Inflammatory macrophage (primary cell): ENCODE results near the gene CHST8.

Experiments used
- DNase-seq, 2 donors: peaks; one replicate each; pipeline ENCODE4 v3.0.0-alpha.2; 2020 to 2022

Gene CHST8

DNA sequence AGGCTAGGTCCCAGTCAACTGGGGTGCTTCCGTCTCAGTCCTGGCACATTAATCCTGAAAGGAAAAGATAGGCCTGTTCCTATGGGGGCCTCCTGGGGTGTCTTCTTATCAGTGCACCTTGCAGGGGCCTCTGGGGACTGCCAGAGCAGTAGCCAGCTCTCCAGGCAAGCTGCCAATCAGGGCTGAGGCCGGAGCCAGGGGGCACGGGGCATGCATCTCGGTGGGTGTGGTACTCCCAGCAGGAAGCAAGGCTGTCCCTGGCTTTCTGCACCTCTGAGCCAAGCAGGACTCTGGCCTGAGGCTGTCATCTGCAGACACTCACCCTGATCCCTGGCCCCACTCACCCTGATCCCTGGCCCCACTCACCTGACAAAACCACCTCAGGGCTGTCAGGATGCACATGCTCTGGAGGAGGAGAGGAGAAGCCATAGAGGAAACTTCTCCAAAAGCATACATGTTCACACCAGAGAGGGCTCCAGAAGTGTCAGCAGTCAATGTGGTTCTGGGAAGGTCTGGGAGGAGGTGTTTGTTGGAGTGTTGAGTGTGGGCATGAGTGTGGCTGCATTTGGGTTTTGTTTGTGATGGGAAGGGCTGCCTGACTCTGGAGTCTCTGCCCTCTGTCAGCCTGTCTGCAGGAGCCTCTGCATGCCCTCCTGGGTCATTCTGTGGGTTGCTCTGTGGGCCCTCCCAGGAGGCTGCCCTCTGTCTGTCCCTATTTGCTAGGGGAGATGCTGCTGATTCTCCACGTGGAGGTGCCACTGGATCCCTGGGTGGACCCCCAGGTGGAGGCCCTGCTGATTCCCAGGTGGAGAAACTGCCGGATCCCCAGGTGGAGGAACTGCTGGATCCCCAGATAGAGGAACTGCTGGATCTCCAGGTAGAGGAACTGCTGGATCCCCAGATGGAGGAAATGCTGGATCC lies 152.2 kb downstream of the CHST8 start:
- DNase-seq, result no peak

DNA sequence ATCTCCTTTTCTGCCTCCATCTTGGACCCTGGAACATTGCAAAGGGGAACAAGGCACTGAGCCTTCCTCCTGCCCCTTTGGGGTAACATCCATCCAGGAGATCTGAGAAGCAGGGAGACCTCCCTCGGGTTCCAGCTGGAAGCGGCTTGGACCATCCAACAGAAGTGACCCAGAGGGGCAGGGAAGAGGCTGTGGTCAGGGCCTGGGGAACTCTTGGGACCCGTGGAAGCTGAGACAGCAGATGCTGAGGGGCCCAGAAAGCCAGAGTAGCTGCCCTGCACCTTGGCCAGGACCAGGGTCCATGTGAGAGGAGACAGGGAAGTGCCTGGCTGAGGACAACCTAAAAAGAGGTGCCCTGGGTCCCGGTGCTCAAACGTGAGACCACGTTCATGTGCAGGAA lies 153.0 kb downstream of the CHST8 start:
- DNase-seq, result no peak

DNA sequence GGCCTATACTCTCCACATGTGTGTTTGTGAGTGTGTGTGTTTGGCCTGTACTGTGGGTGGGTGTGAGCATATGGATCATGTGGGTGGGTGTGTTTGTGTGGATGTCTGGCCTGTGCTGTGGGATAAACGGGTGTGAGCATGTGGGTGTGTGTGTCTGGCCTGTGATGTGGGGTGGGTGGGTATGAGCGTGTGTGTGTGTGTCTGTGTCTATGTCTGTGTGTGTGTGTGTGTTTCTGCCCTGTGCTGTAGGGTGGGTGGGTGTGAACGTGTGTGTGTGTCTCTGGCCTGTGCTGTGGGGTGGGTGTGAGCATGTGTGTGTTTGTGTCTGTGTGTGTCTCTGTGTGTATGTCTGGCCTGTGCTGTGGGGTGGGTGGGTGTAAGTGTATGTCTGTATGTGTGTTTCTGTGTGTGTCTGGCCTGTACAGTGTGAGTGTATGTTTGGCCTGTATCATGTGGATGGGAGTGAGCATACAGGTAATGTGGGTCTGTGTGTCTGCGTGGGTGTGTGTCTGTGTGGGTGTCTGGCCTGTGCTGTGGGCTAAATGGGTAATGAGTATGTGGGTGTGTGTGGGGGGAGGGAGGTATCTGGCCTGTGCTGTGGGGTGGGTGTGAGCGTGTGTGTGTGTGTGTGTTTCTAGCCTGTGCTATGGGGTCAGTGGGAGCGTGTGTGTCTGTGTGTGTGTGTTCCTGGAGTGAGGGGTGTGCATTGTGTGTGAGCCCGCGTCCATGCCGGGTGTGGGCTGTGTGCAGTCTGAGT lies 154.2 kb downstream of the CHST8 start:
- DNase-seq, result no peak

DNA sequence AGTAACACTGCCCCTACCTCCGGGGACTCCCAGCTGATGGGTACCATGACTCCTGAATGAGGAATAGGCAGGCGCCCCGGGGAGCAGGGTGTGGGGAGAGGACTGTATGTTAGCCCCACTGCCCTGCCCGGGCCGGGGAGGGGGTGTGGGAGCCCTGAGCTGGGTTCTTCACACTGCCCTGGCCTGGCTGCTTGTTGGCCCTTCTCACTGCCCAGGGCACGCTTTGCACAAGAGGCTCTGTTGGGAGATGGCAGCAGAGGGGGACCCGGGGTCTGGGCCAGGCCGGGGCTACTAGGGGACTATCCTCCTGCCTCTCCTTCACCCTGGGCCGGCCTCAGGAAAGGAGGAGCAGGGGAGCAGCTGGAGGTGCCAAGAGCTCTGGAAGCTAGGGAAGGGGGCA lies 155.6 kb downstream of the CHST8 start:
- DNase-seq, result no peak

DNA sequence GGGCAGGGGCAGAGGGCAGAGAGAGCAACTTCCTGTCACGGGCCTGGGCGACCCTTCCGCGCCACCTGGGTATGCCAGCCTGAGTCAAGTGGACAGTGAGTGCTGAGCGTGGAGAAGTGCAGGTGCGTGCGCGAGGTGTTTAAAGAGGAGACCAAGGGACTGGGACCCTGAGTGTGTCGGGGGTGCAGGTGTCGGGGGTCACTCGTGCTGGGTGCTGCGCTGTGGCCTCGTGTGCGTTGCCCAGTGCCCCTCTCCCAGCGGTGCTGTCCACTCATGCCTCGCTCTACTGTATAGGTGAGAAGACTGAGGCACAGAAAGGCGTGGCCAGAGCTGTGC lies 156.0 kb downstream of the CHST8 start:
- DNase-seq, result no peak

DNA sequence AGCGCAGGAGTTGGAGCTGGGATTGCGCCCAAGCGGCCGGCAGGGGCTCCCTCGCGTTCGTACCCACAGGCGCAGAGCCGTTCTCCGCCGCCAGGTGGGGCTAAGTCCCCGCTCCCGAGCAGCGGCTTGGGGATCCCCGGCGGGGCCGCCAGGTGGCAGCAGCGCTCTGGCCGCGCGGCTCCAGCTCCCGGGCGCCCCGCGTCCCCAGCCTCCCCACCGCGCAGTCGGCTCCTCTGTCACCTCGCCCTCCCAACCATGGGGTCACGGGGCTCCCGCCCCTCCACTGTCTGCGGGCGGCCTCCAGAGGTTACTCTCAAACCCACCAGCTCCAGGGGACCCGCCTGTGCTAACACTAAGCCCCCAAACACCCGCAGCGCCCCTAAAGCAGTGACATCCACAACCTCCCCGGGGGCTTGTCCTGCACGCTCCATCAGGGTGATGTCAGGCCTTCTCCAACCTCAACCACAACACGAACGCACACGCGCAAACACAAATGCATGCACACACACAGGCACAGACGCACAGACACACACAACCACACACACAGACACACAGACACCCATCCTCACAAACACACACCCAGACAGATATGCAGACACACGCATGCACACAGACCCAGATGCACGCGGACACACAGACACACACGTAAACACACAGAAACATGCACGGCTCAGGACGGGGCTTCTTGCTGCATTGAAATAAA lies 156.5 kb downstream of the CHST8 start:
- DNase-seq, result peak; percentile 80 to 86

DNA sequence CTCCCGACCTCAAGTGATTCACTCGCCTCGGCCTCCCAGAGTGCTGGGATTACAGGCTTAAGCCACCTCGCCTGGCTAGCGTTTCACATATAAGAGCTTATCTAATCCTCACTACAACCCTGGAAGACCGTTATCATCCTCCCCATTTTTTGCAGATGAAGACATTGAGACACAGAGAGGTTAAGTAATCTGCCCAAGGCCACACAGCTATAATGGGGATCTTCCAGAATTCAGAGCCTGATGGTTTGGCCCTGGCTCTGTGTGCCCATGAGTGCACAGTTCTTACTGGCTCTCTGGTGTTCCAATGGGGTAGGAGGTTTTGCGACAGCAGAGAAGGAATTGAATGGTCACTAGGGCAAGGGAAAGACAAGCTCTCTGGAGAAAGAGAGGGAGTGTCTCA lies 158.1 kb downstream of the CHST8 start:
- no peak for DNase-seq

DNA sequence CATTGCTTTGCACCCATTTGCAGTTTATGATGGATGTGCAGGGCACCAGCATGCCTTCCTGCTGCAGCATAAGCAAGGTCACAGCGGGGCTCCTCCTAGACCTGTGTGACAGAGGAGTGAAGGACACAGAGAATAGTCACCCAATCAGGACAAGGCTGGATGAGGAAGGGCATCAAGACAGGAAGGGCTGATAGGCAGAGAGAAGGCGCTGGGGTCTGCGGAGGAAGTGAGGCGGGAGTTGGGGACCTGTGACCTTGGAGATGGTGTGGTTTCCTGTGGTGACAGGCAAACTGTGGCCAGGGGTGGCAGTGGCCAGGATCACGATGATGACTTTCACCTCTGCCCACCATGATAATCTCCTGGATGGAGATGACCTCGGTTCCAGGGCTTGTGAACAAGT lies 158.5 kb downstream of the CHST8 start:
- no peak for DNase-seq

DNA sequence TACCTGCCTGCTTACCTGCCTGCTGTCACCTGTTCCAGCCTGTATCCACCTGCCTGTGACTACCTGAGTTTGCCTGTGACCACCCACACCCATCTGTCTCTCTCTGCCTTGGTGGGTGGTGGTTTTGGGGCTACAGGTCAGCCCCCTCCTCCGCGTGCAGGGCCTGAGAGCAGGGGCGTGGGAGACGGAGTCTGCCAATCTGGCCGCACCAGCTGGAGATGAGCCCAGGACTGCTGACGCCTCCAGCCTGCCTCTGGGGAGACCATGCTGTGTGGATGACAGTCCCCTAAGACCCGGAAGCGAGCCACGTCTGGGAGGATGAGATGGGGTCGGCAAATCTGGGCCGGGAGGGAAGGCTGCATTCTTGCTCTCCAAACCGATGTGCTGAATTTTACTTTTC lies 159.0 kb downstream of the CHST8 start:
- no peak for DNase-seq

DNA sequence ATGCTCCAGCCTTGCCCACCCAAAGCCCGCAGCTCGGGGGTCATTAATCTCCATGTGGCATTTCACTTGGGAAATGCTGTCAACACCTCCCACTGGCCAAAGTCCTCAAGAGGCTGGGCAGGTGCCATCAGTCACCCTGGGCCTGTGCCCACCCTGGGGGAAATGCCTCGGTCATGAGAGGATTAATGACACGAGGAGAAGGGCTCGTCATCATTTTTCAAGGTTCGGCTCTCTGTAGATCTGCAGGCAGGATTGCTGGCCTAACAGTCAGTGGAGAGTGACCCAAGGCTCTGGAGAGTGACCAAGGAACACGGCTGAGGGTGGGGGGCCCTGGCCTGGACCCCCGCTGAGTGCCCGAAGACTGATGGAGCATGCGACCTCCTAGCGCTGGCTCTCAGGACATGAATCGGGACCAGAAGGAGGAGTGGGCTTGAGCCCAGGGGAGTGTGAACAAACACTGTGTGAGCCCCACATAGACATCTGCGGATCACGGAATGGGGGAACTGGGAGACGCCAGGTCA lies 159.7 kb downstream of the CHST8 start:
- DNase-seq, result no peak

DNA sequence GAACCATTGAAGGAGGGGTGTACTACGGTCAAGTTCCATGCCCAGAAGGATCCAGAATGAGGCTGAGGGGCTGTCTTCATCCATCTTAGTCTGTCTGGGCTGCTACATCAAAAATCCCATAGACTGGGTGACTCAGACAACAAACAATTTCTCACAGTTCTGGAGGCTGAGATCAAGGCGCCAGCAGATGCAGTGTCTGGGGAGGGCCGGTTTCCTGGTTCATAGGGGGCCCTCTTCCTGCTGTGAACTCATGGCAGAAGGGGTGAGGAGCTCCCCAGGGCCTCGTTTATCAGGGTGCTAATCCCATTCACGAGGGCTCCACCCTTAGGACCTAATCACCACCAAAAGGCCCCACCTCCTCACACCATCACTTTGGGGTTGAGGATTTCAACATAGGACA lies 160.2 kb downstream of the CHST8 start:
- DNase-seq, result no peak

DNA sequence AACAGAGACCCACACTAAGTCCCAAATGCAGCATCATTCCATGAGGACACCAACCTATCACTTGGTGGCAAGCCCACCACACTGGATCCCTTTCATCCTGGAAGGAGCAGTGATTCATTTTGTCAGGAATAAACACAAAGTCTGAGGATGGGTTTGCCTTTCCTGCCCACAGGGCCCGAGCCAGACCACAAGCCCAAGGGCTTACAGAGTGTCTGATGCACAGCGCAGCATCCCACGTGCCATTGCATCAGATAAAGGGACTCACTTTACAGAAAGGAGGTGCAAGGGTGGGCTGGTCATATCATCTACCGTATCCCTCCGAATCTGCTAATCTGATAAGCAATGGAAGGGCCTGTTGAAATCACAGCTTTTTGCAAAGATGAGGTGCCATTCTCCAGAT lies 162.7 kb downstream of the CHST8 start:
- no peak for DNase-seq

DNA sequence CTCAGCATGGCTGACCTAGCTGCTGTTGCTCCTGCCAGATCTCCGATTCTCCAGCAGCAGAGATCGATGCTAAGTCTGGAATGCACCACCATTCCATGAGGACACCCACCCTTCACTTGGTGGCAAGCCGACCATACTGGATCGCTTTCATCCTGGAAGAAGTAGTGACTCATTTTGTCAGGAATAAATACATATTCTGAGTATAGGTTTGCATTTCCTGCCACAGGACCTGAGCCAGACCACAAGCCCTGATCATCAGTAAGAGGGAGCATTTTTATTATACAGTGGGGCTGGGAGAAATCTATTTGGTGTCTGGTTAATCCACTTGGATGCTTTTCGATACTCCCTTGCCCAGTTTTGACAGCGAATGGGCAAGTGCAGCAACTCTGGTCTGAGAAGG lies 164.0 kb downstream of the CHST8 start:
- DNase-seq, result no peak

DNA sequence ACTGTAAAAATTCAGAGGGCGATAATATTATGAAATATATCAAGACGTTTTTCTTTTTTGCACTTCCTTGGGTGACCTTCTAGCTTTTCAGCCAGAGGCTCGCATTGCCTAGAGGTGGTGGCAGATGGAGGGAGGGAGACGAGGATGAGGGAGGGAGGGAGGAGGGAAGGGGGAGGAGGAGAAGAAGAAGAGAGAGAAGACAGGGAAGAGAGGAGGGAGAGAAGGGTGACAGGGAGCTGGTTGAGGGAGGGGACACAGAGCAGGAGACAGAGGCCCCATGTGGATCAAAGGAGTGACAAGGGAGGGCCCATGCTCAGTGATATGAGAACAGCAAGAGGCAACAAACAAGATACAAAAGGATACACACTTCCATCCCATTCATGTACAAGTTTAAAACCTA lies 166.9 kb downstream of the CHST8 start:
- DNase-seq, result no peak

DNA sequence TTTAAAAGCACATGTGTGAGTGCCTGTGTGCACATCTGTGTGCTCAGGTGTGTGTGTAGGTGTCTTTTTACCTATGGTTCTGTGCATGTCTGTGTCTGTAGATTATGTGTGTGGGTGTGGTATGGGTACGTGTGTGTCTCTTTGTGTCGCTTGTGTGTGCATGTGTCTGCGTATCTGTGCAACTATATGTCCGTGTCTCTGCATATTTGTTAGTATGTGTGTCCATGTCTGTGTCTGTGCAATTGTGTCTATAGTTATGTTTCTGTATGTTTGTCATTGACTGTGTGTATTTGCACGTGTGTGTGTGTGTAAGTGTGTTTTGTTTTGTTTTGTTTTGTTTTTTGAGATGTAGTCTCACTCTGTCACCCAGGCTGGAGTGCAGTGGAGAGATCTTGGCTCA lies 167.6 kb downstream of the CHST8 start:
- no peak for DNase-seq

DNA sequence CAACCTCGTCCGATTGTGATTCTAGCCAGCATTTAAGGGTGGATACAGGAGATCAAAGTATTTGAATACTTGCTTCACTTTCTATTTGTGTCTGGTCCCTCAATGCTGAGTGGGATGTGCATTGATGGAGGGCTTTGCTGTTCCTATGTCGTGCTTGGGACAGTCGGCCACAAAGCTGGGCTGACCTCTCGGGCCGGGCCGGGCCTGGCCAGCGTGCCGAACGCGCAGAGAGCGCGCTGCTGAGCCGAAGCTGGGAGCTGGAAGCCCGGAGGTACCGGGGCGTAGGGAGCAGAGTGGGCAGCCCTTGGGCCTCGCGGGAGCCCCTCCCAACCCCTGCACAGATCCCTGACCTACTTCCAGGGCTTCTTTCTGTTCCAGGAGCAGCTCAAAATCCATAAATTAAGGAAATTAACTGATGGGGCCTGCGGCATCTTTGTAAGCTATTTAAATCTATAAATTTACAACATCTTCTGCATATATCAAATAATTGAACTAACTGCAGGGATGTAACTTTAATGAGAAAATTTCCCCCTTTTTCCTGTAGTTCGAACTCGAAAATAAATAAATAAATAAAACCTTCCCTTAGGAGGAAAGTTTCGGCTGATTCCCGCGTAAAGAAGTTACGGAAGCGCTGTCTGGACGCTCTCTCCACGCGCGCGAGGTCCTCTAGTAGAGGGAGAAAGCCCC lies 173.1 kb downstream of the CHST8 start:
- no peak for DNase-seq

DNA sequence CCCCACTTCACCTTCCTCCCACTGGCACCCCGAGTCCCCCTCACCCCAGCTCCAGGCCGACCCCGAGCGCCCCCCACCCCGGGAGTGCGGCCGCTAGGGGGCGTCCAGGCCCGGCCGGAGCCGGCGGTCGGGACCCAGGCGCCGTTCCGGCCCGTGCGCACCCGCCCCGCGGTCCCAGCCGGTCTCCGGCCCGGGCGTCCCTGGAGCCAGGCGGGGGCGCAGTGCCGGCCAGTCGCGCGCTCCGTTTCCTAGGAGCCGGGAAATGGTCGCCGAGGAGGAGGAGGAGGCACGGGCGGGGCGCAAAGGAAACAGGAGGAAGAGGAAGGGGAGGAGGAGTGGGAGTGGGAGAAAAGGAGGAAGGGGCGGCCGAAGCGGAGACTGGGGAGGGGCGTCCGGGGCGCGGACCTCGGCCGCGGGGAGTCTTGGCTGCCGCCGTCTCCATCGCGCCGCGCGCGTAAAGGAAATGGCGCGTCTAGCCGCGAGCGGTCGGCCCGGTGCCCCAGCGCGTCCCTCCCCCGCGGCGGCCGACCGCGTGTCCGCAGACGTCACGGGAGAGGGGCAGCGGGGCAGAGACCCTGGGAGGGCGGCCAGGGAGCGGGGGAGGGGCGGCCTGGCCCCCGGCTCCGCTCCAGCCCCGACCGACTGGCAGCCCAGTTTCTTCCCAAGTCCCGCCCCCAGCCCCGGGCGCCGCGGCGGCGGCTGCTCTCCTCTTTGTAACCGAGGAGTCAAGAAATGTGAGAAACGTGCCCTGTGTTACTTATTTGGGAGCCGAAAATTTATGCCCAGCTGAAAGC lies 173.8 kb downstream of the CHST8 start:
- DNase-seq, result peak; percentile 75 to 83

DNA sequence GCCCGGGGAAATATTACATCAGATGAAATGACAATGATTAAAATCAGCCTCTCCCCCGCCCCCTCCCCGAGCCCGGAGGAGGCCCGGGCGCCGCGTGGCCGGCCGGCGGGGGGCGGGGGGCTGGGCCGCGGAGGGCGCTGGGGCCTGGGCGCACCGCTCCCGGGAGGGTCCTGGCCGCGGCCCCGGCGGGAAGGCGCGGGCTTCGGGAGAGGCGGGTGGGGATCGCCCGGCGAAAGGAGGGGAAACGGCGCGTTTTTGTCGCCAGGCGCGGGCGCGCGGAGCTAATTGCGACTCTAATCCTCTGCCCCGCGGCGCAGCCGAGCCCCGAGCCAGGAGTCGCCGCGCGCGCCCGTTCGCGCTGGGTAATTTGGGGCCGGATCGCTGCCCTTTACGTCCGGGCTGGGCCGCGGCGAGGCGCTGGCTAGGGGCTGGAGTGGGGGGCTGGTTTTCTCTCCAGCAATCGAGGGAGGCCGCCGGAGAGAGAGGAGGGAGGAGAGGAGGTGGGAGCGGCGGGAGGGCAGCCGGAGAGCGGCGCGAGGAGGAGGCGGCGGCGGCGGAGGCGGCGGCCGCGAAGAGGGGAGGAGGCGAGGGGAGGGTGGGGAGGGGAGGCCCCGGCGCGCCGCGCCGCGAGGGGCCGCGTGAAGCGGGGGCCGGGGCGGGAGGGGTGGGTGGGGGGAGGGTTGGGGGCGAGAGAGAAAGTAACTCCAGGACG lies 174.6 kb downstream of the CHST8 start, which contains the start of gene KCTD15:
TSS of gene KCTD15 (plus strand) at position 707 of the 712 bp plus-strand sequence. CDS start 3,585 bp downstream, outside the sequence.
- peak; percentile 26 to 53 for DNase-seq

DNA sequence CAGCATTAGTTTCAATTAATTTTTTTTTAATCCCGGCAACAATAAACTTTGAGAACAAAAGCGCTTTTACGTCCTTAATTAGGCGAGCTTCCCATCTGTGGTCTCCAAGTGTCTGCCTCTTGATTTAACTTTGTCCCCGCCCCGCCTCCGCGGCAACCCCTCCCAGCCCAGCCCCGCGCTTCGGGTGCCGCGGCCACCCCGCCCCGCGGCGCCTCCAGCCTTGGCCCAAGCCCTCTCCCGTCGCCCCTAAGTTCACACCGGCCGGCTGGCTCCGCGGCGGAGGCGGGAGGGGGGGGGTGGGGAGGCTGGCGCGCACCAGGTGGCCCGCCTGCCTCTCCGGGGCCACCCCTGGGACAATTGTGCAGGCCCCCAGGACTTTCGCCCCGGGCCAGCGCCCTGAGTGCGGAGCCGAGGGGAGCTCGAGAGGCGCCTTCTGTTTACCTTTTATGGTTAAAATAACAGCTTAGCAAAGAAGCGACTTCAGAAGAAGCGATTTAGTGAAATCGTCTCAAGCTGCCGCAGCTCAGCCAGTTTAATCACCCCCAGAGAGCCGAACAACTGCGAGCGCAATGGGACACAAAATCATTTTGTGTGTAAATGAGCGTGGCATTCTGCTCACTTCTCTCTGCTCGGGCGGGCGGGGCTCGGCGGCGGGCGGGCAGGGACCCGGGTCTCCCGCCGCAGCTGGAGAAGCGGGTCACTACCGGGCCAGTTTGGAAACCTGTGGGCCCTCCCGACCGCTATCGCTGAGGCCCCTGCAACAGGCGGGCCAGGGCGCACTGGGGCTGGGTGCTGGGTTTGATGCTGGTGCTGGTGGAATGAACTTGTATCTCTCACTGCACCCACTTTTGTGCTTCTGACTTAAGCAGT lies 176.3 kb downstream of the CHST8 start:
- peak; percentile 24 to 34 for DNase-seq

DNA sequence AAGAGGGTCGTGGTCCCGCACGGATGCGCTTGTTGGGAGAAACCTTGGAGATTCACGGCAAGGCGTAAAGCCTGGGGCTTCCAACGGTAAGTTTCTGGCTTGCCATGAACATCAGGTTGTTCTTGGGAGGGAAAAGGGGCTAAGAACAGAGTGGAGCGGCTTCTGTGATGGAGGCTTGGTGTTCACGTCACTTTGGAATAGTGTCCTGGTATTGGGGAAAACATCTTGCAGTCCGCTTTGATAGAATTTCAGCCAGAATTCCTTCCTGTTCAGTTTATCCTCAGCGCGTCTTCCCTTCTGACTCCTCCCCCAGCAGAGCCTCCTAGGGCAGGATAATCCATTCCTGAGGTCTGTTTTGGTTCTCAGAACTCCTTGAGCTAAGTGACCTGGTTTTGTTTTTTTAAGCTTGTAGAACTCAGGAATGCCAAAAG lies 176.9 kb downstream of the CHST8 start:
- DNase-seq, result no peak
